CD4-positive, alpha-beta T cell (primary cell): ENCODE data around the gene ERI3. TPM values are rescaled to one million over a fixed set of nuclear protein-coding genes. Genes with fewer than 3 reads are reported as not detected.

ENCODE experiments used
- ATAC-seq: fragments of 200-7000 bp; cut with Tn5 transposase; one replicate; pipeline ENCODE4 v1.10.0; 2022; ENCODE audit warnings: mild to moderate bottlenecking; ENCODE audit not compliant: poor library complexity
- CTCF ChIA-PET: fragments of 350-600 bp; sonication (Branson Sonifier 250); formaldehyde crosslinking; loops from one replicate; lab custom pipeline; 2021; ENCODE audit warnings: antibody characterized with exemption, inconsistent platforms; lab: Charles Lee
- POLR2A ChIA-PET: fragments of 350-600 bp; sonication (Branson Sonifier 250); formaldehyde crosslinking; loops from one replicate; lab custom pipeline; 2021; ENCODE audit warnings: antibody characterized with exemption, inconsistent platforms; lab: Charles Lee
- DNase-seq, 14 experiments: peaks; one replicate each; pipeline ENCODE4 v3.0.0-alpha.2; 2013 to 2020; ENCODE audit warnings: mixed read lengths in 2 of 14
- H3K27ac ChIP-seq, 2 donors: one replicate each; pipeline versions ENCODE4 v1.5.1 to v1.7.0; 2013; ENCODE audit warnings: low read length in 2 of 2, low read depth in 1 of 2, mild to moderate bottlenecking in 1 of 2
- H3K27me3 ChIP-seq, 2 experiments: 1 replicate in 1 of 2; 2 replicates in 1 of 2; pipeline versions ENCODE4 v1.6.1 to v1.7.0; 2013; ENCODE audit warnings: low read length in 2 of 2, control low read depth in 1 of 2, mild to moderate bottlenecking in 1 of 2, moderate library complexity in 1 of 2; ENCODE audit not compliant: insufficient read depth in 2 of 2, control insufficient read depth in 1 of 2
- H3K36me3 ChIP-seq: one replicate; pipeline ENCODE4 v1.6.1; 2013; ENCODE audit warnings: low read length, control low read depth; ENCODE audit not compliant: insufficient read depth
- H3K4me1 ChIP-seq: one replicate; pipeline ENCODE4 v1.6.1; 2013; ENCODE audit warnings: low read length, control low read depth; ENCODE audit not compliant: insufficient read depth
- H3K4me3 ChIP-seq: one replicate; pipeline ENCODE4 v1.5.1; 2013; ENCODE audit warnings: mild to moderate bottlenecking, low read length, moderate library complexity
- H3K9me3 ChIP-seq, 2 experiments: 1 replicate in 1 of 2; 2 replicates in 1 of 2; pipeline versions ENCODE4 v1.6.1 to v1.7.0; 2013; ENCODE audit warnings: low read length in 2 of 2, mild to moderate bottlenecking in 2 of 2, control low read depth in 1 of 2, moderate library complexity in 1 of 2; ENCODE audit not compliant: control insufficient read depth in 1 of 2, insufficient read depth in 1 of 2
- H3K27ac Mint-ChIP-seq: one replicate; pipeline ENCODE4 v1.8.0; 2020; ENCODE audit warnings: mixed read lengths
- H3K27me3 Mint-ChIP-seq: one replicate; pipeline ENCODE4 v1.8.0; 2021; ENCODE audit warnings: mixed read lengths
- H3K36me3 Mint-ChIP-seq: one replicate; pipeline ENCODE4 v1.8.0; 2021; ENCODE audit warnings: low read depth, mixed read lengths
- H3K4me1 Mint-ChIP-seq: one replicate; pipeline ENCODE4 v1.8.0; 2021; ENCODE audit warnings: low read depth, mixed read lengths
- H3K4me3 Mint-ChIP-seq: one replicate; pipeline ENCODE4 v1.8.0; 2020; ENCODE audit warnings: mild to moderate bottlenecking, mixed read lengths
- H3K9me3 Mint-ChIP-seq: one replicate; pipeline ENCODE4 v1.8.0; 2020; ENCODE audit warnings: mixed read lengths
- intact Hi-C, 2 experiments: fragments of 100-400 bp; cut with DNase I in 1 of 2; cut with micrococcal nuclease in 1 of 2; formaldehyde crosslinking; loops; one replicate each; pipeline versions ENCODE4 v1.15.1 to v1.9.0; 2023 to 2025; cut with DNase I, micrococcal nuclease
- total RNA-seq, 174 experiments: library from RNA in 2 of 174; stranded (reverse) in 2 of 174; gene quantifications; one replicate each; pipeline ENCODE4 v1.2.3 and lab custom pipeline; 2021 to 2026
- TF ChIP-seq, protein P1 (sequence below): fragments of 200-600 bp; IDR thresholded peaks from one replicate; pipeline ENCODE4 v1.8.0; 2022; ENCODE audit warnings: antibody characterized with exemption, mild to moderate bottlenecking

The ERI3 gene
- total RNA-seq, 2 experiments from 2014 or later, result 19.7 to 20.7 TPM

DNA sequence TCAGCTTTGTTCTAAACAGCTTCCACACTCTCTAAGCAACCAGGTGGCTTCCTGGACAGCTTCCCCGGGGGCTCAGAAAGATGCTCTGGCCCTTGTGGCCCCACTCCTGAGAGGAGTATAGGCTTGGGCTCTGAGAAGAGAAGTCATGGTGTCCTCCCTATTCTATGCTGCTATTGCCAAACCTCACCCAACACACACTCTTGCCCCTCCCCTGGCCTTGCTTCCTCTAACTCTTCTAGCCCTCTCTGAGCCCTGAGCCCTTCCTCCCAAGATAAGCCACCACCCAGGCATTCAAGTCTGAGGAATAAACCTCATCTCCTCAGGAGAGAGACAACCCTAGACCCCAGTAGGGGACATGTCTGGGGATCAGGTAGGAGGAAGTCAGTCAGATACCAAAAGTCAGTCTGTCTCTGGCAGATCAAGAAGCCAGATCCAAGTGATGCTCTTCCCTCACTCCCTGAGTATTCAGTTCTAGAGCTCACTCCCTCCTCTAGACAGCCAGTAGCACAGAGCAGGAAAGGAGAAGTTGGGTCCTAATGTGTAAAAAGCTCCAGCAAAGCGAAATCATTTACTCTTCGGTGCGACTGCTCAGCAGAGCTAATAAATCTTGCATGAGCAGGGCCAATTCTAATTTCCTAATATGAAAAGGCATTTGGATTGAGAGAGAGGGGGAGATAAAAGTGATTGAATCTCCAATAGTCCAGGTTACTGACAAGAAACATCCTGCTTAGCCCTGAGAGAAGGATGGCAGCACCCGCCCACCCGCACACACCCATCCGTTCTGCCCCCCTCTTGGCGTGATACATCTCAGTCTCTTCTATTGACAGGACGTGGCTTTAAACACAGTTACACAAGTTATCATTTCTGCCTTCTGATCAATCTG lies 91.2 kb downstream of the ERI3 start:
- ATAC-seq (no peak), DNase-seq (peak in 1 of 14 experiments; percentile 8)
- H3K4me3 ChIP-seq, result no peak overlapping the region
- Mint-ChIP-seq H3K4me1 (peaks cover 21% of the 10 kb centered on the region), H3K36me3 (peaks cover 6% of the 10 kb centered on the region), H3K9me3 (no peaks in the 10 kb centered on the region), H3K4me3 (no peak overlapping the region), H3K27me3 (no peaks in the 10 kb centered on the region), H3K27ac (no peak overlapping the region)
- no peaks in the 10 kb centered on the region for H3K9me3 ChIP-seq
- intact Hi-C loops, result no loop called here
- H3K36me3 ChIP-seq, result peaks cover 4% of the 10 kb centered on the region
- CTCF ChIA-PET, result no interaction called here
- H3K27me3 ChIP-seq, result no peaks in the 10 kb centered on the region
- POLR2A ChIA-PET, result interaction anchor here (0.6 kb wide), 1 partner anchor 11 kb away, joined by 3 read pairs; no protein-coding TSS in a partner anchor
- no peak overlapping the region for H3K27ac ChIP-seq
- peaks cover 8% of the 10 kb centered on the region for H3K4me1 ChIP-seq
- TF ChIP-seq, protein P1, sequence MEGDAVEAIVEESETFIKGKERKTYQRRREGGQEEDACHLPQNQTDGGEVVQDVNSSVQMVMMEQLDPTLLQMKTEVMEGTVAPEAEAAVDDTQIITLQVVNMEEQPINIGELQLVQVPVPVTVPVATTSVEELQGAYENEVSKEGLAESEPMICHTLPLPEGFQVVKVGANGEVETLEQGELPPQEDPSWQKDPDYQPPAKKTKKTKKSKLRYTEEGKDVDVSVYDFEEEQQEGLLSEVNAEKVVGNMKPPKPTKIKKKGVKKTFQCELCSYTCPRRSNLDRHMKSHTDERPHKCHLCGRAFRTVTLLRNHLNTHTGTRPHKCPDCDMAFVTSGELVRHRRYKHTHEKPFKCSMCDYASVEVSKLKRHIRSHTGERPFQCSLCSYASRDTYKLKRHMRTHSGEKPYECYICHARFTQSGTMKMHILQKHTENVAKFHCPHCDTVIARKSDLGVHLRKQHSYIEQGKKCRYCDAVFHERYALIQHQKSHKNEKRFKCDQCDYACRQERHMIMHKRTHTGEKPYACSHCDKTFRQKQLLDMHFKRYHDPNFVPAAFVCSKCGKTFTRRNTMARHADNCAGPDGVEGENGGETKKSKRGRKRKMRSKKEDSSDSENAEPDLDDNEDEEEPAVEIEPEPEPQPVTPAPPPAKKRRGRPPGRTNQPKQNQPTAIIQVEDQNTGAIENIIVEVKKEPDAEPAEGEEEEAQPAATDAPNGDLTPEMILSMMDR, result no peak

DNA sequence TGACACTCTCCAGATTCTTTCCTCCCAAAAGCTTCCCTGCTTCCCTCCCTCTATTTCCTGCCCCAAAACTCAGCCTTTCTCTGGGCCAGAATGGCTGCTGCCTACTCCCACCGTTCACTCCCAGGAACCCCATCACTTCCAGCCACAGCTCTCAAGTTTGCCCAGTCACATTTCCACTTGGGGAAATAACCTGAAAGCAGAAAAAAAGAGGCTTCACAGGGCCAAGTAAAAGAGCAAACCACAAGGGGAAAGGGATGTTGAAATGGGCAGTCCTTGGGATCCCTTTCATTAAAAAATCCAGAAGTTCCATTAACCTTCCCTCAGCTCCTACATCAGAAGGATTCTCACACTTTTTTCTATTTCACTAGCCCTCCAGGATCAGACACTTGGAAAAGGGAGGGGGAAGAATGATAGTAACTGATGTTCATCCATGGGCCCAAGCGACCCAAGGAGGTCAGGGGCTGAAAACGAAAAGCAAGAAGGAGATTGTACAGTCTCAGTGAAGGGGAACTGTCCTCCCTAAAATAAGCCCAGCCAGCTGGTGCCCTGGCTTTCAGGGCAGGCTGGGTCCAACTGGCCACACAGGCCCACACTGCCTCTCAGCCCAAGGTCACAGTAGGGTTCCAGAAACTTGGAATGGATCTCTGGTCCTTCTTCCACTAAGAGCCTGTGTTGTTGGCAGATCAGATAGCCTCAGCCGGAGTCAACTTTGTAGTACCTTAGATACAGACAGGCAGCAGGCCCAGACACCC lies 92.1 kb downstream of the ERI3 start:
- CTCF ChIA-PET, result no interaction called here
- ATAC-seq, result no peak
- intact Hi-C loops, result no loop called here
- Mint-ChIP-seq H3K4me1 (peaks cover 21% of the 10 kb centered on the region), H3K4me3 (no peak overlapping the region), H3K27ac (no peak overlapping the region), H3K36me3 (peaks cover 6% of the 10 kb centered on the region), H3K9me3 (no peaks in the 10 kb centered on the region), H3K27me3 (no peaks in the 10 kb centered on the region)
- no peak for DNase-seq
- H3K27me3 ChIP-seq, result no peaks in the 10 kb centered on the region
- peaks cover 4% of the 10 kb centered on the region for H3K36me3 ChIP-seq
- POLR2A ChIA-PET, result no interaction called here
- TF ChIP-seq, protein P1, result no peak
- H3K4me1 ChIP-seq, result peaks cover 8% of the 10 kb centered on the region
- no peak overlapping the region for H3K4me3 ChIP-seq
- no peaks in the 10 kb centered on the region for H3K9me3 ChIP-seq
- no peak overlapping the region for H3K27ac ChIP-seq

DNA sequence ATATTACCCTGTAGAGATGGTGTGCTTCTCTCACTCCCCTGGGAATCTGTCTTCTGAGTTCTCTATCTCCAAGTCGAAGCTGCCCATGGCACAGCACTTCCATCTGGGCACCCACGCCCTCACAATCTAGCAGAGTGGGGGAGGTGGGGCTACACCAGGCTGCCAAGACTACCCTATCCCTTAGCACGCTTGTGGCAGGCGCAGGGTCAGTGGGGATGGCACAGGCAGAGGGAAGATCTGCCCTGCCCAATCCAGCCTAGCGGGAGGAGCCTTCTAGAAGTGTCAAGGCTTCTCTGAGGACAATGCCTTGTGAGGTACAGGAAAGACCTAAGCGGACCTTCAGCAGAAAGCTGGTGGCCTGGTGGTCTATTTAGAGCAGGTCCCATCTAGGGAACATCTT lies 92.6 kb downstream of the ERI3 start:
- ATAC-seq, result no peak
- POLR2A ChIA-PET, result no interaction called here
- TF ChIP-seq, protein P1, result no peak
- no peaks in the 10 kb centered on the region for H3K27me3 ChIP-seq
- peaks cover 8% of the 10 kb centered on the region for H3K4me1 ChIP-seq
- CTCF ChIA-PET, result no interaction called here
- peaks cover 6% of the 10 kb centered on the region for H3K36me3 Mint-ChIP-seq
- peaks cover 4% of the 10 kb centered on the region for H3K36me3 ChIP-seq
- no peaks in the 10 kb centered on the region for H3K9me3 Mint-ChIP-seq
- H3K4me1 Mint-ChIP-seq, result peaks cover 21% of the 10 kb centered on the region
- no peaks in the 10 kb centered on the region for H3K9me3 ChIP-seq
- H3K4me3 Mint-ChIP-seq, result no peak overlapping the region
- no peak overlapping the region for H3K27ac ChIP-seq
- no peaks in the 10 kb centered on the region for H3K27me3 Mint-ChIP-seq
- no peak overlapping the region for H3K4me3 ChIP-seq
- H3K27ac Mint-ChIP-seq, result no peak overlapping the region
- intact Hi-C loops, result no loop called here
- DNase-seq, result no peak
